AG20443 (cell line): ENCODE data around the gene CHPT1.
"Not testable (repeated sequence)": the region's sequence is repeated elsewhere in the genome, so short reads cannot be mapped to it uniquely, and the experiment has no call there.

Source experiments
- DNase-seq: peaks from one replicate; pipeline ENCODE4 v3.0.0; 2012; ENCODE audit warnings: low spot score, mixed read lengths

Gene CHPT1

DNA sequence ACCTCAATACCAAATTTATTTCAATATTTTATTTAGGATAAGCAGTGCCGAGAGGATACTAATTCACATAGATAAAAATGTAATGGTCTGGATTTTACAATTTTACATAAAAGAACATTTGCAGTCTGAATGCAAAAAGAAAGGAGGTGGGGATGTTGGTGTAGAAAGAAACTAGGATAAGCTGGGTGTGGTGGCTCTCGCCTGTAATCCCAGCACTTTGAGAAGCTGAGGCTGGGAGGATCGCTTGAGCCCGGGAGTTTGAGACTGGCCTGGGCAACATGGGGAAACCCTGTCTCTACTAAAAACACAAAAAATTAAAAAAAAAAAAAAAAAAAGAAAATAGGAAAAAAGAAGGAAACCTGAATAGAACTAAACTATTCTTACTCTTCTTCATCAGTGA, 25.0 kb downstream of the CHPT1 start:
- DNase-seq: no peak

DNA sequence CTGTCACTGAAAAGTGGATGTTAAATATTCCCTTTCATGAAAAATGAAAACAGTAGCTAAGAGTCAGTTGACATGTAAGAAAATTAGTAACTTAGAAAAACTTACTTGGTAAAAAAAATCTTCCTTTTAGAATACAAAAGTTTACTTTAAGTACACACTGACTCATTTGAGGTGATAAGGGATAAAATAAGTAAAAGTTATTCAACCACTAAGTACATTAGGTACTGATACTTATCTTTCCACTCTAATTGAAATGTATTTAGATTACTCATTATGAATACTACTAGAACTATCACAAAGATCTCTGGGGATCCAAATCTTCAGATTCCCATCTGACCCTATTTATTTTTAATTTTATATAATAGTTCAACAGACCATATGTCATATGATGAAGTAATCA, 29.7 kb downstream of the CHPT1 start:
- DNase-seq: no peak

DNA sequence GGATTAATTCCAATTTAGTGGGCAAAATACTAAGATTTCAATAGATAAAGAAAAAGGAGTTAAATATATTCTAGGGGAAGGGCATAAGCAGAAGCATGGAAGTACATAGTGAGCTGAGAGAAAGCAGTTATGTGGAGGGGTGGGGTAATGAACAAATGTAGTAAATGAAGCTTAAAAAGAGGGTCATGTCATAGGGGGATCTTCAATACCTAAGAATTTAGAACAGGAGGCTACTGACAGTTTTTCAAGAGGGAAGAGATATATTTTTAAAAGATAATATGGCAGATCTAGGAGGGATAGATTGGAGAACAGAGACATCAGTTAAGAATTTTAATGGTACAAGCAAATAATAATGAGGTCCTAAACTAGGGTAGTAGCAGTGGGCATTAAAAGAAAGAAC, 32.4 kb downstream of the CHPT1 start:
- DNase-seq: no peak

- no peak for DNase-seq
Measured at GRCh38 chr12:101732318-101732717, 34.9 kb downstream of the CHPT1 start.

- DNase-seq: no peak
Measured at GRCh38 chr12:101733166-101733565, 35.7 kb downstream of the CHPT1 start.

DNA sequence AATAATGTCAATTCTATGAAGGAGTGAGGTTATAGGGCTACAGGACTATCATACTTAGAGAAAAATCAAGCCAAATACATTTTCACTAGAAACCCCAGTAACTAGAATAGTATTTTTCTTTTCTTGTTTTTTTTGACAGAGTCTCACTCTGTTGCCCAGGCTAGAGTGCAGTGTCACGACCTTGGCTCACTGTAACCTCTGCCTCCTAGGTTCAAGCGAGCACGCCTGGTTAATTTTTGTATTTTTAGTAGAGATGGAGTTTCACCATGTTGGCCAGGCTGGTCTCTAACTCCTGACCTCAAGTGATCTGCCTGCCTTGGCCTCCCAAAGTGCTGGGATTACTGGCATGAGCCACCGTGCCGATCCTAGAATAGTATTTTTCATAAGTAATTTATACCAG, 37.0 kb downstream of the CHPT1 start:
- not testable (repeated sequence) for DNase-seq

- DNase-seq: no peak
Measured at GRCh38 chr12:101737476-101737875, 40.0 kb downstream of the CHPT1 start.

- DNase-seq: no peak
Measured at GRCh38 chr12:101738920-101739665, 41.7 kb downstream of the CHPT1 start, which contains the start of gene SYCP3. Gene SYCP3, minus strand, starts transcription at chr12:101739462. Its CDS starts 1,527 bp downstream, at chr12:101737935.

DNA sequence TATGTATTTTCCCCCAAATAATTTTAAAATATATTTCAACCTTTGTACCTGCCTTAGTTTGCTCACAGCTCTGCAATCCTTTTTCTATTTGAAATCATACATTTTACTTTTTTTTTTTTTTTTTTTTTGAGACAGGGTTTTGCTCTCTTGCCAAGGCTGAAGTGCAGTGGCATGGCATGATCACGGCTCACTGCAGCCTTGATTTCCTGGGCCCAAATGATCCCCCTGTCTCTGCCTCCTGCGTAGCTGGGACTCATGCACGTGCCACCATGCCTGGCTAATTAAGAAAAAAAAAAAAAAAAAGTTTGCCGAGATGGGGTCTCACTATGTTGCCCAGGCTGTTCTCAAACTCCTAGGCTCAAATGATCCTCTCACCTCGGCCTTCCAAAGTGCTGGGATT, 43.1 kb downstream of the CHPT1 start:
- DNase-seq: no peak

DNA sequence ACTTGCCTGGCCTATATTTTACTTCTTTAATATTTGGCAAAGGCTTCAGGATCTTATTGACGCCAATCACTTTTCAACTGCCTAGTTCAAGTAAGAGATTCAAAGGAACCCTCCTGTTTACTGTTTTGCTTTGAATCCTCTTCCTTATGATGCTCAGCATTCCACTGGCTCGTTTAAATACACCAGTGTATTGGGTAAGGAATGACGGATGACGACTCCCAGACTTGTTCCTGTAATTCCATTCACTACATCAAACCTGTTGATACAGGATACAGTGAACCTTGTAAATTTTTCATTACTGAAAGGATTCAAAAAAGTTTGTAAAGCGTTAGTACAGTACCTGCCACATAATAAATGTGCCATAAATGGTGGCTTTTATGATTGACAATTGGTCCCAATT, 43.5 kb downstream of the CHPT1 start:
- DNase-seq: no peak

- DNase-seq: no peak
Measured at GRCh38 chr12:101743242-101743641, 45.8 kb downstream of the CHPT1 start.

DNA sequence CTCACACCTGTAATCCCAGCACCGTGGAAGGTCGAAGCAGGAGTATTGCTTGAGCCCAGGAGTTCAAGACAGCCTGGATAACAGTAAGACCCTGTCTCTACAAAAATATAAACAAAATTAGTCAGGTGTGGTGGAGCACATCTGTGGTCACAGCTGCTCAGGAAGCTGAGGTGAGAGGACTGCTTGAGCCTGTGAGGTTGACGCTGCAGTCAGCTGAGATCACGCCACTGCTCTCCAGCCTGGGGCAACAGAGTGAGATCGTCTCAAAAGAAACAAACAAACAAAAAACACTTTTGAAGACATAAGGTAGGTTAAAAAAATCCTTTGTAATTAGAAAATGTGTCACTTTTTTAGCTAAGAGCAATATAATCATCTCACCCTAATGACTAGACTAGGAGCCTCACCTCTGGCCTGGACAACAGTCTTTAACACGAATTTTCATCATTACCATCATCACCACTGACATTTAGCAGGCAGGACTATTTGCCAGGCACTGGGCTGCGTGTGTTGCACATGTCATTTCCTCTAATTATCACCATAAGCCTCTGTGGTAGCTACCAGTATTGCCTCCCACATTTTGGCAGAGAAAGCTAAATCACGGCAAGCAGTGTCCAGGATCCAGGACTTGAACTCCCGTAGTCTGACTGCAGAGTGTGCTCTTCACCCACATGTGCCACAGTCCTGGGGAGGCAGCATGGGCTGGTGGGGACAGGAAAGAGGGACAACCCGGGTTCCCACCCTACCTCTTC, 46.5 kb downstream of the CHPT1 start:
- no peak for DNase-seq

DNA sequence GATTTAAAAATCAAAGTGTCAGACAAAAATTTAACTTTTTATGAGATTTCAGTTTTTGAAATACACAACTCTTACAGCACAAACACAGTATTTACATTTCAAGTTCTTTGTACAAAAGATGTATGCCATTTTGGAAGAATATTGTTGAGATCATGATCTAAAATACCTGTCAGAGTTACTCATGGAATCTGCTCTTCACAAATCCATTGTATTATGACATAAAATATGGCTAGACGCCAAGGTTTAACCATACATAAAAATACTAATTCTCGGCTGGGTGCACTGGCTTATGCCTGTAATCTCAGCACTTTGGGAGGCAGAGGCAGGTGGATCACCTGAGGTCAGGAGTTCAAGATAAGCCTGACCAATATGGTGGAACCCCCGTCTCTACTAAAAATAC, 48.0 kb downstream of the CHPT1 start:
- no peak for DNase-seq

DNA sequence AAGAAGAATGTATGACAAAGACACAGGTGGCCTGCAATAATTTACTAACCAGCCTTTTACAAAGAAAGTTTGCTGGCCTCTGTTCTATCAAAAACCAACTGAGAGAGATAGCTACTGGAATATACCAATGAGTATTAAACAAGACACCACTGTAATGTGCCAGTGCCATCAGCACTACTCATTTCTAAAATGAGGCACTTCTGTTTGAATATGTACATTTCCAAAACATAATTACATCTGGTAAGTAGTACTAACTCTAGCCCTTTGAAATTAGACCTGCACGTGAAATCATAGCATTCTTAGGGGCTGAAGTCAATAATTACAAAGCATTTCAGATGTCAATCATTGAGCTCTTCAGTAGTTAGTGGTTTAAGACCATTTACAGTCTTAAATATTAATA, 48.8 kb downstream of the CHPT1 start:
- DNase-seq: no peak

GRCh38 chr12:101746661-101747060, 49.2 kb downstream of the CHPT1 start:
- DNase-seq: no peak

GRCh38 chr12:101747697-101748096, 50.3 kb downstream of the CHPT1 start:
- DNase-seq: no peak

- DNase-seq: no peak
Measured at GRCh38 chr12:101748907-101749306, 51.5 kb downstream of the CHPT1 start.

DNA sequence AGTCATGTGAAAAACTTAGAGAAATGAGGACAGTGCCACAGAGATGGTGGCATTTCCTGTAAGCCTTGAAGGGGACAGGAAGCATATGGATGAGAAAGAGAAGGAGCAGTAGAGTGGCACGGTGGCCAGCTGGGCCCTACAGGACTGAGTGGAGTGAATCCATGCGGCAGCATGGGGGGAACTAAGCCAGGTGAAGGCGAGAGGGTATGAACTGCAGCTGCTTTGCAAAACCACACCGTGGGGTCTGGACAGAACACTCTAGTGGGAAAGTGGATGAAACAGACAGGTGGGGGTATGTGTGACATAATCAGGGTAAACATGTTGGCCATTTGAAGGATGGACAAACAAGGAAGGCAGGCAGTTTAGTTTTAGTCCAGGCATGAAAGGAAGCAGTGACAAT, 52.2 kb downstream of the CHPT1 start:
- DNase-seq: no peak

- no peak for DNase-seq
Measured at GRCh38 chr12:101750152-101750551, 52.7 kb downstream of the CHPT1 start.

DNA sequence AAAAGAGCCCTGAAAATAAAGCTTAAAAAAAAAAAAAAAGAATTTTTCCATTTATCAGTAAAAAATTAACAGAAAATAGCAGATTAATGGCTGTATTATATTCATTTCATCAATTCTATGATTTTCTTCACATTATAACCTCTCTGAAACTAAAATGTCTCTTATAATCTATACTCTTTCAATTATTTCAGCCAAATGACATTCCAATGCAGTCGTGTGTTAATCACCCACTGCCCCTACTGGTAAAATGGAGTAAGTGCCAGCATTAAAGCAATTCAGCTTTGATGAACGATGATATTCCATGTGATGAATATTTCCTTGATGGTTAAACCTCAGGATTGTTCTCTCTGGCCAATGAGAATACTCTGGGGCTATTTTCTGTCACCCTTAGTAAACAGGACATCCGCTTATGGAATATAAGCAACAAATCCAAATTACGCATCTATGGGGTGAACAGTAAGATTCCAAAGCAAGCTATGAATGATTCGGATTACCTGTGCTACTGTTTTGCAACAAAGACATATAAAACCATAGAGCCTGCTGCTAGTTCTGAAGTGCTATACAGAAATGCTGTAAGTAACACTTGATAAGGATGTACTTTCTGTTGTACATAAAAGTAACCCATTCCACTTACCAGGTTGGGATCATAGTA, 62.1 kb downstream of the CHPT1 start:
- peak; percentile 63 for DNase-seq

GRCh38 chr12:101761350-101761749, 63.9 kb downstream of the CHPT1 start:
- no peak for DNase-seq

GRCh38 chr12:101761781-101762180, 64.3 kb downstream of the CHPT1 start:
- no peak for DNase-seq
